Measurements from ENCODE around the gene HTT. TPM values are rescaled to one million over a fixed set of nuclear protein-coding genes. Genes with fewer than 3 reads are reported as not detected.

Gene HTT
- total and polyA plus RNA-seq, 9 of the 15 experiments (the other 6 are each of a cell fraction or from before 2014, with no cell fraction given), result 0.66 to 31.6 (median 14.7) TPM

DNA sequence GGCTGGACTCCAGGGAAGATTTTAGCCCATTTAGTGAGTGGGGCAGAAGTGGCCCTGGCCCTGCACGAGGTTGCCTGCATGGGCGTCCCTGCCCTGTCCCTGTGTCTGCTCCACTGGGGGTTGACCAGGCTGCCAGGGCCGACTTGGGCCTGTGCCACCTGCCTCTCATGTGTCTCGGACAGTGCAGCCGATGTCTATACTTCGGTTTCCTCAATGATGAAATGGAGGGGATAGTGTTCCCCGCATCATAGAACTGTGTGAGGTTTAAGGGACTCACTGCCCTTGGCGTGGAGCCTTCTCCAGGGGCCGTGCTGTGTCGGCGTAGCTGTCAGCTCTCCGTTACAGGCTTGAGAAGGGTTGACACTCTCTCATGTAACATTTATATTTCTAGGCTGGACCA, 147.5 kb downstream of the HTT start:
- 77% methylated on average over 12 of the region's 12 CpGs for WGBS (ENCODE audit: insufficient coverage, low coverage, missing lambda C conversion rate)
- TF ChIP-seq HNRNPUL1 (IDR thresholded peaks at IDR 0.05; ENCODE audit: low read length), result no peak
- TF ChIP-seq, protein P1, sequence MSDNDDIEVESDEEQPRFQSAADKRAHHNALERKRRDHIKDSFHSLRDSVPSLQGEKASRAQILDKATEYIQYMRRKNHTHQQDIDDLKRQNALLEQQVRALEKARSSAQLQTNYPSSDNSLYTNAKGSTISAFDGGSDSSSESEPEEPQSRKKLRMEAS (CRISPR knock-in tag; IDR thresholded peaks at IDR 0.05), result no peak
- no peak for TF ChIP-seq LCOR (CRISPR knock-in tag; IDR thresholded peaks at IDR 0.05)
- TF ChIP-seq ZBTB9 (CRISPR knock-in tag; IDR thresholded peaks at IDR 0.05), result no peak
- no peak for TF ChIP-seq POU5F1 (IDR thresholded peaks at IDR 0.05; ENCODE audit: borderline replicate concordance, low read depth, low read length, partially characterized antibody)
- TF ChIP-seq HLTF (IDR thresholded peaks at IDR 0.05), result no peak
- TF ChIP-seq ZBTB33 (CRISPR knock-in tag; IDR thresholded peaks at IDR 0.05), result no peak
- TF ChIP-seq, protein P2, sequence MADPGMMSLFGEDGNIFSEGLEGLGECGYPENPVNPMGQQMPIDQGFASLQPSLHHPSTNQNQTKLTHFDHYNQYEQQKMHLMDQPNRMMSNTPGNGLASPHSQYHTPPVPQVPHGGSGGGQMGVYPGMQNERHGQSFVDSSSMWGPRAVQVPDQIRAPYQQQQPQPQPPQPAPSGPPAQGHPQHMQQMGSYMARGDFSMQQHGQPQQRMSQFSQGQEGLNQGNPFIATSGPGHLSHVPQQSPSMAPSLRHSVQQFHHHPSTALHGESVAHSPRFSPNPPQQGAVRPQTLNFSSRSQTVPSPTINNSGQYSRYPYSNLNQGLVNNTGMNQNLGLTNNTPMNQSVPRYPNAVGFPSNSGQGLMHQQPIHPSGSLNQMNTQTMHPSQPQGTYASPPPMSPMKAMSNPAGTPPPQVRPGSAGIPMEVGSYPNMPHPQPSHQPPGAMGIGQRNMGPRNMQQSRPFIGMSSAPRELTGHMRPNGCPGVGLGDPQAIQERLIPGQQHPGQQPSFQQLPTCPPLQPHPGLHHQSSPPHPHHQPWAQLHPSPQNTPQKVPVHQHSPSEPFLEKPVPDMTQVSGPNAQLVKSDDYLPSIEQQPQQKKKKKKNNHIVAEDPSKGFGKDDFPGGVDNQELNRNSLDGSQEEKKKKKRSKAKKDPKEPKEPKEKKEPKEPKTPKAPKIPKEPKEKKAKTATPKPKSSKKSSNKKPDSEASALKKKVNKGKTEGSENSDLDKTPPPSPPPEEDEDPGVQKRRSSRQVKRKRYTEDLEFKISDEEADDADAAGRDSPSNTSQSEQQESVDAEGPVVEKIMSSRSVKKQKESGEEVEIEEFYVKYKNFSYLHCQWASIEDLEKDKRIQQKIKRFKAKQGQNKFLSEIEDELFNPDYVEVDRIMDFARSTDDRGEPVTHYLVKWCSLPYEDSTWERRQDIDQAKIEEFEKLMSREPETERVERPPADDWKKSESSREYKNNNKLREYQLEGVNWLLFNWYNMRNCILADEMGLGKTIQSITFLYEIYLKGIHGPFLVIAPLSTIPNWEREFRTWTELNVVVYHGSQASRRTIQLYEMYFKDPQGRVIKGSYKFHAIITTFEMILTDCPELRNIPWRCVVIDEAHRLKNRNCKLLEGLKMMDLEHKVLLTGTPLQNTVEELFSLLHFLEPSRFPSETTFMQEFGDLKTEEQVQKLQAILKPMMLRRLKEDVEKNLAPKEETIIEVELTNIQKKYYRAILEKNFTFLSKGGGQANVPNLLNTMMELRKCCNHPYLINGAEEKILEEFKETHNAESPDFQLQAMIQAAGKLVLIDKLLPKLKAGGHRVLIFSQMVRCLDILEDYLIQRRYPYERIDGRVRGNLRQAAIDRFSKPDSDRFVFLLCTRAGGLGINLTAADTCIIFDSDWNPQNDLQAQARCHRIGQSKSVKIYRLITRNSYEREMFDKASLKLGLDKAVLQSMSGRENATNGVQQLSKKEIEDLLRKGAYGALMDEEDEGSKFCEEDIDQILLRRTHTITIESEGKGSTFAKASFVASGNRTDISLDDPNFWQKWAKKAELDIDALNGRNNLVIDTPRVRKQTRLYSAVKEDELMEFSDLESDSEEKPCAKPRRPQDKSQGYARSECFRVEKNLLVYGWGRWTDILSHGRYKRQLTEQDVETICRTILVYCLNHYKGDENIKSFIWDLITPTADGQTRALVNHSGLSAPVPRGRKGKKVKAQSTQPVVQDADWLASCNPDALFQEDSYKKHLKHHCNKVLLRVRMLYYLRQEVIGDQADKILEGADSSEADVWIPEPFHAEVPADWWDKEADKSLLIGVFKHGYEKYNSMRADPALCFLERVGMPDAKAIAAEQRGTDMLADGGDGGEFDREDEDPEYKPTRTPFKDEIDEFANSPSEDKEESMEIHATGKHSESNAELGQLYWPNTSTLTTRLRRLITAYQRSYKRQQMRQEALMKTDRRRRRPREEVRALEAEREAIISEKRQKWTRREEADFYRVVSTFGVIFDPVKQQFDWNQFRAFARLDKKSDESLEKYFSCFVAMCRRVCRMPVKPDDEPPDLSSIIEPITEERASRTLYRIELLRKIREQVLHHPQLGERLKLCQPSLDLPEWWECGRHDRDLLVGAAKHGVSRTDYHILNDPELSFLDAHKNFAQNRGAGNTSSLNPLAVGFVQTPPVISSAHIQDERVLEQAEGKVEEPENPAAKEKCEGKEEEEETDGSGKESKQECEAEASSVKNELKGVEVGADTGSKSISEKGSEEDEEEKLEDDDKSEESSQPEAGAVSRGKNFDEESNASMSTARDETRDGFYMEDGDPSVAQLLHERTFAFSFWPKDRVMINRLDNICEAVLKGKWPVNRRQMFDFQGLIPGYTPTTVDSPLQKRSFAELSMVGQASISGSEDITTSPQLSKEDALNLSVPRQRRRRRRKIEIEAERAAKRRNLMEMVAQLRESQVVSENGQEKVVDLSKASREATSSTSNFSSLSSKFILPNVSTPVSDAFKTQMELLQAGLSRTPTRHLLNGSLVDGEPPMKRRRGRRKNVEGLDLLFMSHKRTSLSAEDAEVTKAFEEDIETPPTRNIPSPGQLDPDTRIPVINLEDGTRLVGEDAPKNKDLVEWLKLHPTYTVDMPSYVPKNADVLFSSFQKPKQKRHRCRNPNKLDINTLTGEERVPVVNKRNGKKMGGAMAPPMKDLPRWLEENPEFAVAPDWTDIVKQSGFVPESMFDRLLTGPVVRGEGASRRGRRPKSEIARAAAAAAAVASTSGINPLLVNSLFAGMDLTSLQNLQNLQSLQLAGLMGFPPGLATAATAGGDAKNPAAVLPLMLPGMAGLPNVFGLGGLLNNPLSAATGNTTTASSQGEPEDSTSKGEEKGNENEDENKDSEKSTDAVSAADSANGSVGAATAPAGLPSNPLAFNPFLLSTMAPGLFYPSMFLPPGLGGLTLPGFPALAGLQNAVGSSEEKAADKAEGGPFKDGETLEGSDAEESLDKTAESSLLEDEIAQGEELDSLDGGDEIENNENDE (IDR thresholded peaks at IDR 0.05; ENCODE audit: low read depth, low read length), result no peak

More for the DNA sequence above, 147.5 kb downstream of the HTT start:
- Histone ChIP-seq H4K20me1 (replicated peaks; ENCODE audit: control insufficient read depth, insufficient read depth, low read length) (no peaks in the 10 kb centered on the region), H3K36me3 (ENCODE audit: control insufficient read depth, insufficient read depth, low read length) (peaks cover 46% of the 10 kb centered on the region; the same call in 2 of the 3 replicates), H3K4me1 (replicated peaks in 1 of 2; ENCODE audit: control insufficient read depth in 2 of 2, insufficient read depth in 2 of 2, low read length in 2 of 2) (peaks cover 0 to 4% of the 10 kb centered on the region in 2 experiments; a peak in 1 of 5 replicates), H3K27ac (ENCODE audit: extremely low read depth, low read depth, low read length) (no peak overlapping the region), H3K27me3 (ENCODE audit: control insufficient read depth in 2 of 2, insufficient read depth in 2 of 2, low read length in 2 of 2) (no peaks in the 10 kb centered on the region), H2AFZ (ENCODE audit: low read depth, low read length) (no peak overlapping the region), H3K9me3 (replicated peaks; ENCODE audit: control insufficient read depth, insufficient read depth, low read depth, low read length) (no peaks in the 10 kb centered on the region), H3K79me2 (ENCODE audit: control insufficient read depth, insufficient read depth, low read length) (no peaks in the 10 kb centered on the region), H3K4me2 (ENCODE audit: insufficient read depth, low read length) (no peak overlapping the region), H3K9ac (ENCODE audit: insufficient read depth in 1 of 2, low read depth in 2 of 2, low read length in 2 of 2) (no peak overlapping the region), H3K4me3 (no peak overlapping the region), H3K9me1 (ENCODE audit: control insufficient read depth, insufficient read depth, low read length) (no peaks in the 10 kb centered on the region)
- in situ Hi-C loops (cut with MboI) (no loop called here), intact Hi-C loops (cut with micrococcal nuclease) (no loop called here)
- no TSS peak for BruUV-seq (replicated peaks)
- ChIA-PET POLR2A (no interaction called here), CTCF (ENCODE audit: low intra/inter-chr PET ratio) (no interaction called here)
- ATAC-seq (no peak), DNase-seq (ENCODE audit: extremely low read depth in 1 of 4, low spot score in 3 of 4) (no peak), FAIRE-seq (no peak)
